Caco-2 (cell line): ENCODE measurements around the gene PLCB1. TPM values are rescaled to one million over a fixed set of nuclear protein-coding genes. Genes with fewer than 3 reads are reported as not detected.

ENCODE experiments used
- BruUV-seq: library from RNA; stranded (reverse); fragments of 400-500 nt; replicated peaks from 2 replicates; lab custom pipeline; 2021; lab: Mats Ljungman, UMichigan
- CTCF ChIA-PET: fragments of 300-600 bp; sonication (Branson Sonifier 250); formaldehyde crosslinking; loops from one replicate; lab custom pipeline; 2022; ENCODE audit warnings: antibody characterized with exemption; lab: Charles Lee
- POLR2A ChIA-PET: fragments of 300-600 bp; sonication (Branson Sonifier 250); formaldehyde crosslinking; loops from one replicate; lab custom pipeline; 2022; ENCODE audit warnings: antibody characterized with exemption; lab: Charles Lee
- DNase-seq, 2 experiments: peaks; one replicate each; pipeline versions ENCODE4 v3.0.0 to v3.0.0-alpha.2; 2020 to 2022
- H3K27me3 ChIP-seq: replicated peaks from 2 replicates; pipeline ENCODE4 v1.6.0; 2011; ENCODE audit warnings: low read length; ENCODE audit not compliant: control insufficient read depth, insufficient read depth
- H3K36me3 ChIP-seq: 2 replicates; pipeline ENCODE4 v1.5.1; 2011; ENCODE audit warnings: low read length; ENCODE audit not compliant: control insufficient read depth, insufficient read depth
- H3K4me1 ChIP-seq: fragments of 250-450 bp; sonication (Bioruptor Pico); 2 replicates; pipeline ENCODE4 v1.5.1; 2020; ENCODE audit warnings: mild to moderate bottlenecking
- H3K4me3 ChIP-seq: 2 replicates; pipeline ENCODE4 v1.5.1; 2011; ENCODE audit warnings: low read depth, mild to moderate bottlenecking, control low read depth, low read length
- H3K9me3 ChIP-seq: fragments of 250-450 bp; sonication (Bioruptor Pico); 2 replicates; pipeline ENCODE4 v1.5.1; 2020; ENCODE audit warnings: mild to moderate bottlenecking, moderate library complexity
- H3K27ac Mint-ChIP-seq: one replicate; pipeline ENCODE4 v1.8.0; 2022; ENCODE audit warnings: mixed read lengths; ENCODE audit not compliant: unreplicated experiment
- H3K27me3 Mint-ChIP-seq: one replicate; pipeline ENCODE4 v1.8.0; 2022; ENCODE audit warnings: mixed read lengths; ENCODE audit not compliant: insufficient read depth, unreplicated experiment
- H3K36me3 Mint-ChIP-seq: one replicate; pipeline ENCODE4 v1.8.0; 2022; ENCODE audit warnings: mild to moderate bottlenecking, mixed read lengths; ENCODE audit not compliant: insufficient read depth, unreplicated experiment
- H3K4me1 Mint-ChIP-seq: one replicate; pipeline ENCODE4 v1.8.0; 2022; ENCODE audit warnings: low read depth, mixed read lengths; ENCODE audit not compliant: unreplicated experiment
- H3K4me3 Mint-ChIP-seq: one replicate; pipeline ENCODE4 v1.8.0; 2022; ENCODE audit warnings: mild to moderate bottlenecking, moderate library complexity, mixed read lengths; ENCODE audit not compliant: unreplicated experiment
- H3K9me3 Mint-ChIP-seq: one replicate; pipeline ENCODE4 v1.8.0; 2022; ENCODE audit warnings: mixed read lengths; ENCODE audit not compliant: unreplicated experiment
- intact Hi-C: fragments of 100-400 bp; cut with micrococcal nuclease; formaldehyde crosslinking; loops from one replicate; pipeline ENCODE4 v1.10.0; 2022; ENCODE audit not compliant: unreplicated experiment
- total RNA-seq: library from RNA; stranded (reverse); gene quantifications from 2 replicates; pipeline ENCODE4 v1.2.3, GENCODE V29; 2022
- TF ChIP-seq, protein P1 (sequence below), 2 experiments: fragments of 200-600 bp in 1 of 2; IDR thresholded peaks; 1 replicate in 1 of 2; 2 replicates in 1 of 2; pipeline versions ENCODE4 v1.5.1 to v1.8.0; 2011 to 2022; ENCODE audit warnings: antibody characterized with exemption in 1 of 2, control low read depth in 1 of 2, inconsistent platforms in 1 of 2, low read depth in 1 of 2, low read length in 1 of 2, mild to moderate bottlenecking in 1 of 2, moderate library complexity in 1 of 2; ENCODE audit not compliant: insufficient read depth in 1 of 2, severe bottlenecking in 1 of 2, unreplicated experiment in 1 of 2

PLCB1 gene
- total RNA-seq, 1 experiment from 2014 or later = 105 TPM

- Histone ChIP-seq H3K36me3 (no peaks in the 10 kb centered on the region), H3K4me3 (no peak overlapping the region), H3K4me1 (0 out of 2 replicates have a peak, but pooled peaks cover 5% of the 10 kb centered on the region), H3K9me3 (no peaks in the 10 kb centered on the region), H3K27me3 (no peaks in the 10 kb centered on the region)
- Mint-ChIP-seq H3K4me1 (no peaks in the 10 kb centered on the region), H3K4me3 (no peak overlapping the region), H3K27ac (no peak overlapping the region), H3K9me3 (no peaks in the 10 kb centered on the region), H3K36me3 (no peaks in the 10 kb centered on the region), H3K27me3 (no peaks in the 10 kb centered on the region)
- ChIA-PET CTCF (no interaction called here), POLR2A (no interaction called here)
- intact Hi-C loops = no loop called here
- no peak for DNase-seq
- BruUV-seq = no TSS peak
- TF ChIP-seq, protein P1, sequence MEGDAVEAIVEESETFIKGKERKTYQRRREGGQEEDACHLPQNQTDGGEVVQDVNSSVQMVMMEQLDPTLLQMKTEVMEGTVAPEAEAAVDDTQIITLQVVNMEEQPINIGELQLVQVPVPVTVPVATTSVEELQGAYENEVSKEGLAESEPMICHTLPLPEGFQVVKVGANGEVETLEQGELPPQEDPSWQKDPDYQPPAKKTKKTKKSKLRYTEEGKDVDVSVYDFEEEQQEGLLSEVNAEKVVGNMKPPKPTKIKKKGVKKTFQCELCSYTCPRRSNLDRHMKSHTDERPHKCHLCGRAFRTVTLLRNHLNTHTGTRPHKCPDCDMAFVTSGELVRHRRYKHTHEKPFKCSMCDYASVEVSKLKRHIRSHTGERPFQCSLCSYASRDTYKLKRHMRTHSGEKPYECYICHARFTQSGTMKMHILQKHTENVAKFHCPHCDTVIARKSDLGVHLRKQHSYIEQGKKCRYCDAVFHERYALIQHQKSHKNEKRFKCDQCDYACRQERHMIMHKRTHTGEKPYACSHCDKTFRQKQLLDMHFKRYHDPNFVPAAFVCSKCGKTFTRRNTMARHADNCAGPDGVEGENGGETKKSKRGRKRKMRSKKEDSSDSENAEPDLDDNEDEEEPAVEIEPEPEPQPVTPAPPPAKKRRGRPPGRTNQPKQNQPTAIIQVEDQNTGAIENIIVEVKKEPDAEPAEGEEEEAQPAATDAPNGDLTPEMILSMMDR (IDR thresholded peaks at IDR 0.05; ENCODE audit: insufficient read depth in 1 of 2, low read depth in 1 of 2, low read length in 1 of 2, severe bottlenecking in 1 of 2, unreplicated experiment in 1 of 2) = no peak
These were observed 392.3 kb downstream of the PLCB1 start for GRCh38 chr20:8524101-8525016.

DNA sequence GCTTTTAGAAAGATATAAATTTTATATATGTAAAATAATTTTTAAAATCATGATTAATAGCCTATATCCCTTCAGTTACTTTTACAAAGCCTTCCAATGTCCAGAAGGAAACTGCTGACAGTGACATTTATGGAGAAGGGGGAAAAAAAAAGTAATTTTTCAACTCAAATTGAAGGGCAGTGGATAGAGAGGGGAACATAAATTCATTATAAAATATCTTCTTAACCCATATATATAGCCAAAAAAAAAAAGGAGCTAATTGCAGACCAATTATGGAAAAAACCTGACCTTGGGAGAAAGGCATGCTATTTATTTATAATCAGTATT, 392.9 kb downstream of the PLCB1 start:
- Histone ChIP-seq H3K4me3 (no peak overlapping the region), H3K27me3 (no peaks in the 10 kb centered on the region), H3K36me3 (no peaks in the 10 kb centered on the region), H3K9me3 (no peaks in the 10 kb centered on the region), H3K4me1 (0 out of 2 replicates have a peak, but pooled peaks cover 5% of the 10 kb centered on the region)
- DNase-seq = no peak
- no peak overlapping the region for H3K27ac Mint-ChIP-seq
- no peaks in the 10 kb centered on the region for H3K9me3 Mint-ChIP-seq
- POLR2A ChIA-PET = no interaction called here
- H3K27me3 Mint-ChIP-seq = no peaks in the 10 kb centered on the region
- H3K36me3 Mint-ChIP-seq = no peaks in the 10 kb centered on the region
- intact Hi-C loops = no loop called here
- no TSS peak for BruUV-seq
- TF ChIP-seq, protein P1 (IDR thresholded peaks at IDR 0.05; ENCODE audit: insufficient read depth in 1 of 2, low read depth in 1 of 2, low read length in 1 of 2, severe bottlenecking in 1 of 2, unreplicated experiment in 1 of 2) = no peak
- no peaks in the 10 kb centered on the region for H3K4me1 Mint-ChIP-seq
- no peak overlapping the region for H3K4me3 Mint-ChIP-seq
- CTCF ChIA-PET = no interaction called here

- intact Hi-C loops = no loop called here
- Histone ChIP-seq H3K4me3 (no peak overlapping the region), H3K27me3 (no peaks in the 10 kb centered on the region), H3K4me1 (0 out of 2 replicates have a peak, but pooled peaks cover 5% of the 10 kb centered on the region), H3K36me3 (no peaks in the 10 kb centered on the region), H3K9me3 (no peaks in the 10 kb centered on the region)
- ChIA-PET CTCF (no interaction called here), POLR2A (no interaction called here)
- Mint-ChIP-seq H3K27me3 (no peaks in the 10 kb centered on the region), H3K9me3 (no peaks in the 10 kb centered on the region), H3K4me3 (no peak overlapping the region), H3K36me3 (no peaks in the 10 kb centered on the region), H3K27ac (no peak overlapping the region), H3K4me1 (no peaks in the 10 kb centered on the region)
- DNase-seq = no peak
- BruUV-seq = no TSS peak
- TF ChIP-seq, protein P1 (IDR thresholded peaks at IDR 0.05; ENCODE audit: insufficient read depth in 1 of 2, low read depth in 1 of 2, low read length in 1 of 2, severe bottlenecking in 1 of 2, unreplicated experiment in 1 of 2) = no peak
These were observed 394.5 kb downstream of the PLCB1 start for GRCh38 chr20:8526610-8527009.
